ENCODE measurements around the gene VAMP1. TPM values are rescaled to one million over a fixed set of nuclear protein-coding genes. Genes with fewer than 3 reads are reported as not detected.
"Not testable (repeated sequence)": the region's sequence is repeated elsewhere in the genome, so short reads cannot be mapped to it uniquely, and the experiment has no call there.

Gene VAMP1
- total RNA-seq, 4 donors from 2014 or later, result 7.5 to 25.9 (median 12.8) TPM

- no peak for DNase-seq
- no peaks in the 10 kb centered on the region for H3K9me3 ChIP-seq
- H3K27ac ChIP-seq, result no peak overlapping the region
- TF ChIP-seq CTCF (IDR thresholded peaks at IDR 0.05) (no peak), POLR2A (IDR thresholded peaks at IDR 0.05) (no peak)
- H3K36me3 ChIP-seq, result peaks cover 0 to 6% of the 10 kb centered on the region in 2 donors
- intact Hi-C loops (cut with DNase I), result no loop called here
- H3K4me3 ChIP-seq (replicated peaks in 1 of 3), result no peak overlapping the region
- WGBS, 2 donors, result 93 to 96% methylated on average over 2 of the region's 2 CpGs
- no peaks in the 10 kb centered on the region for H3K4me1 ChIP-seq
- H3K27me3 ChIP-seq, result no peaks in the 10 kb centered on the region
These were observed 30.0 kb upstream of the VAMP1 start for GRCh38 chr12:6500466-6500865.

GRCh38 chr12:6497291-6497690 lies 26.8 kb upstream of the VAMP1 start:
- H3K4me3 ChIP-seq (replicated peaks in 1 of 3); H3K27me3 ChIP-seq; H3K9me3 ChIP-seq; DNase-seq; intact Hi-C loops (cut with DNase I); H3K36me3 ChIP-seq; H3K27ac ChIP-seq: not testable (repeated sequence)
- H3K4me1 ChIP-seq, result peaks cover 14% of the 10 kb centered on the region in 2 donors
- 75 to 88% methylated on average over 3 of the region's 3 CpGs for WGBS, 2 donors

GRCh38 chr12:6494968-6495367 lies 24.5 kb upstream of the VAMP1 start:
- H3K27me3 ChIP-seq, result no peaks in the 10 kb centered on the region
- no peaks in the 10 kb centered on the region for H3K9me3 ChIP-seq
- 66 to 71% methylated on average over 1 of the region's 1 CpG for WGBS, 2 donors
- peaks cover 15 to 18% of the 10 kb centered on the region in 2 donors for H3K4me1 ChIP-seq
- no peak overlapping the region for H3K4me3 ChIP-seq (replicated peaks in 1 of 3)
- DNase-seq, result no peak
- H3K27ac ChIP-seq, result no peak overlapping the region
- no peak for TF ChIP-seq CTCF (IDR thresholded peaks at IDR 0.05)
- TF ChIP-seq POLR2A (IDR thresholded peaks at IDR 0.05), result no peak
- intact Hi-C loops (cut with DNase I), result no loop called here
- peaks cover 0 to 6% of the 10 kb centered on the region in 2 donors for H3K36me3 ChIP-seq

GRCh38 chr12:6494258-6494743 lies 23.8 kb upstream of the VAMP1 start:
- Histone ChIP-seq H3K36me3 (peaks cover 0 to 6% of the 10 kb centered on the region in 2 donors), H3K9me3 (no peaks in the 10 kb centered on the region), H3K27me3 (no peaks in the 10 kb centered on the region), H3K27ac (no peak overlapping the region), H3K4me3 (replicated peaks in 1 of 3) (peak overlapping the region; percentile 47 to 86 (median 82)), H3K4me1 (peaks cover 15 to 18% of the 10 kb centered on the region in 2 donors)
- intact Hi-C loops (cut with DNase I), result no loop called here
- no peak for DNase-seq
- WGBS, 2 donors, result 2% methylated on average over 14 of the region's 14 CpGs
- TF ChIP-seq POLR2A (IDR thresholded peaks at IDR 0.05), result no peak
- no peak for TF ChIP-seq CTCF (IDR thresholded peaks at IDR 0.05)

GRCh38 chr12:6493497-6494257 lies 23.2 kb upstream of the VAMP1 start, which contains the start of gene NCAPD2:
TSS of gene NCAPD2 (plus strand) at chr12:6494102. CDS start at chr12:6495099, 997 bp downstream.
- TF ChIP-seq POLR2A (IDR thresholded peaks at IDR 0.05) (no peak), CTCF (IDR thresholded peaks at IDR 0.05) (peak in 4 of 6 experiments; percentile 31 to 67 (median 63))

More at GRCh38 chr12:6493497-6494257, 23.2 kb upstream of the VAMP1 start, which contains the start of gene NCAPD2:
- Histone ChIP-seq H3K4me3 (replicated peaks in 1 of 3) (peak within 1 kb of the TSS; percentile 53 to 99 (median 82)), H3K36me3 (peaks cover 0 to 3% of the 10 kb centered on the region in 2 donors), H3K27me3 (no peaks in the 10 kb centered on the region), H3K27ac (peak within 1 kb of the TSS; percentile 71 to 98 (median 93)), H3K9me3 (no peaks in the 10 kb centered on the region), H3K4me1 (peaks cover 15 to 18% of the 10 kb centered on the region in 2 donors)
- intact Hi-C loops (cut with DNase I), result loop anchor here (2.0 kb wide), 1 partner anchor 43 kb away; no protein-coding TSS in a partner anchor
- 0% methylated on average over 22 to 30 of the region's 49 CpGs for WGBS, 2 donors
- peak; percentile 96 for DNase-seq
